ENCODE results near the gene GNAI1.

GNAI1 gene

GRCh38 chr7:80132594-80132993 is 2.0 kb upstream of the GNAI1 start:
- no peak for DNase-seq (ENCODE audit: low read depth in 2 of 2)

- DNase-seq (ENCODE audit: low read depth in 2 of 2) = no peak
Measured at GRCh38 chr7:80133361-80134114, 1.1 kb upstream of the GNAI1 start.

- no peak for DNase-seq (ENCODE audit: low read depth in 2 of 2)
Measured at GRCh38 chr7:80134115-80134535, 506 bp upstream of the GNAI1 start.

- no peak for DNase-seq (ENCODE audit: low read depth in 2 of 2)
Measured at GRCh38 chr7:80135309-80136104, 876 bp downstream of the GNAI1 start.

GRCh38 chr7:80136261-80137055 is 1.8 kb downstream of the GNAI1 start:
- DNase-seq (ENCODE audit: low read depth in 2 of 2) = peak in 1 of 2 experiments; percentile 38

- DNase-seq (ENCODE audit: low read depth in 2 of 2) = no peak
Measured at GRCh38 chr7:80137410-80137809, 2.8 kb downstream of the GNAI1 start.

GRCh38 chr7:80139236-80139635 is 4.6 kb downstream of the GNAI1 start:
- DNase-seq (ENCODE audit: low read depth in 2 of 2) = no peak

GRCh38 chr7:80140388-80140787 is 5.8 kb downstream of the GNAI1 start:
- no peak for DNase-seq (ENCODE audit: low read depth in 2 of 2)

GRCh38 chr7:80141376-80141775 is 6.7 kb downstream of the GNAI1 start:
- DNase-seq (ENCODE audit: low read depth in 2 of 2) = no peak

GRCh38 chr7:80142853-80143580 is 8.4 kb downstream of the GNAI1 start:
- no peak for DNase-seq (ENCODE audit: low read depth in 2 of 2)

- DNase-seq (ENCODE audit: low read depth in 2 of 2) = peak; percentile 83 to 85
Measured at GRCh38 chr7:80145780-80146422, 11.3 kb downstream of the GNAI1 start.

GRCh38 chr7:80146545-80147182 is 12.0 kb downstream of the GNAI1 start:
- no peak for DNase-seq (ENCODE audit: low read depth in 2 of 2)

GRCh38 chr7:80147543-80148391 is 13.1 kb downstream of the GNAI1 start:
- DNase-seq (ENCODE audit: low read depth in 2 of 2) = peak; percentile 94 to 95

GRCh38 chr7:80150611-80151273 is 16.1 kb downstream of the GNAI1 start:
- DNase-seq (ENCODE audit: low read depth in 2 of 2) = peak in 1 of 2 experiments; percentile 44

GRCh38 chr7:80151274-80151665 is 16.6 kb downstream of the GNAI1 start:
- DNase-seq (ENCODE audit: low read depth in 2 of 2) = peak; percentile 86 to 87

- DNase-seq (ENCODE audit: low read depth in 2 of 2) = no peak
Measured at GRCh38 chr7:80153446-80153845, 18.8 kb downstream of the GNAI1 start.

GRCh38 chr7:80154656-80155333 is 20.2 kb downstream of the GNAI1 start:
- DNase-seq (ENCODE audit: low read depth in 2 of 2) = peak; percentile 58

- DNase-seq (ENCODE audit: low read depth in 2 of 2) = no peak
Measured at GRCh38 chr7:80155374-80155773, 20.7 kb downstream of the GNAI1 start.
